ENCODE measurements around the gene REV3L.

REV3L gene

DNA sequence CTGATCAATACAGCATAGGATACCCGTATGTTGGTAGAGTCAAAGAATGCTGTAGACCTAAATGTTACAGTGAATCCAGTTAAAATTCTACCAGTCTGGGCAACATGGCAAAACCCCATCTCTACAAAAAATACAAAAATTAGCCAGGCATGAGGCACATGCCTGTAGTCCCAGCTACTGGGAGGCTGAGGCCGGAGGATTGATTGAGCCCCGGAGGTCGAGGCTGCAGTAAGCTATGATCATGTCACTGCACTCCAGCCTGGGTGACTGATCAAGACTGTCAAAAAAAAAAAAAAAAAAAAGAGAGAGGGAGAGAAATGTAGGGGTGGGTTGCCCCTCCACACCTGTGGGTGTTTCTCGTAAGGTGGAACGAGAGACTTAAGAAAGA, 228.2 kb downstream of the REV3L start:
- DNase-seq: no peak

DNA sequence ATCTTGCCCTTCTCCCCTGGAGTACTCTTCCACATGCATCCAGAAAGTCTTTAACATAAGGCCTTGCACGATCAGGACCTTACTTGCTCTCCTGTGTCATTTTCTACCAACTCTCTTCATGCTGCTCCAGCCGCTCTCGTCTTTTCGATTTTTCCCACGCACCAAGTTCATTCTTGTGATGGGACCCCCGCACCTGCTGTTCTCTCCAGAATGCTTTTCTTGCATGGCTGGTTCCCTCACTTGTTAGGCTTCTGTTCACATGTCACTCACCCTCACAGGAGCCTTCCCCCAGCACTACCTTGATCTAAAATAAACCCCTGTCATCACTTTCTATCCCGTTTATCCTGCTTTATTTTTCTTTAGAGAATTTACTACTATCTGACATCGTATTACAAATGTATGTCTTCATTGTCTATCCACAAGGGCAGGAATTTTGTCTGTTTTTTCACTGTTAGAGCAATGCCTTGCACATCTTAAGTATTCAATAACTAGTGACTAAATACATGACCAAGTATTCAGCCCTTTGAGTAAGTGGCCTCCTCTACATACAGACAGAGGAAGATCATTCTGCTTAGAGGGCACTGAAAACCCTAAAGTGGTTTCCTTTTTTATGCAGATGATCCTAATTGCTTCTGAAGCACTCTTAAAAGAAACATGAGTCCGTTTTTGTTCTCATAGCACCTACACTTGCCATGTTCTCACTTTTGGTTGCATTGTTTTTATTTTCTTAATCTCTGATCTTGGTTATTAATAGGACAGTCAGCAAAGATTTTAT, 228.8 kb downstream of the REV3L start:
- DNase-seq: no peak

DNA sequence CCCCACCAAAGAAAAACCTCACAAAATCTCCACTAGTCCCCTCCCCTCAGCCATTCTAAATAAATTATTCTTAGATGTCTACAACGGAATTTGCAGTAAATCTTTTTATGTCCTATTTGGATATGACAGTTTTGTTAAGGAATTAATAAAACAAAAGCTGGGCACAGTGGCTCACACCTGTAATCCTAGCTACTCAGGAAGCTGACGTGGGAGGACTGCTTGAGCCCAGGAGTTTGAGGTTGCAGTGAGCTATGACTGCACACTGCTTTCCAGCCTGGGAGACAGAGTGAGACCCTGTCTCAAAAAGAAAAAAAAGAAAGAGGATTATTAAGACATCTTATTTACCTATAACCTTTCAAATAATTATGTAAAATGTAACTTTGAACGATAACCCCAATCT, 230.3 kb downstream of the REV3L start:
- no peak for DNase-seq

DNA sequence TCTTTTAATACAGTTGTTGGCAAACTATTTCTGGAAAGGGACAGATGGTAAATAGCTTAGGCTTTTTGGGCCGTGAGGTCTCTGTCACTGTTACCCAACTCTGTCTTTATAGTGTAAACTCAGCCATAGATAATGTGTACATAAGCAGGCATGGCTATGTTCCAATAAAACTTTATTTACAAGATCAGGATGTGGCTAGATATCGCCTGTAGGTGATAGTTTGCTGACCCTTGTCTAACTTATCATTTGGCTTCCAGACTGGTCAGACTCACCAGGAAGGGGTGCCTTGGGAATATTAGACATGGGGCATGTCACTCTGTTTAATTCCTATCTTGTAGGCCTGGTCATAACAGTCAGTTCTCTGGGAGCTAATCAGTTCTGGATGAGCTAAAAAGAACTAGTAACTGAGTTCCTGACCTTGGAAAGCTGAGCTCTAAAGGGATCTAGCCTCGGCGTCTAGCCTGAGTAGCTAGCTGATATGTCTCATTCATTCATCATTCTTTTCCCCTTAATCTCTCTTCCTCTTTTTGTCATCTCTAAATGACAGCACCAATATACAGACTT, 232.1 kb downstream of the REV3L start:
- DNase-seq: no peak

Measured in EL (cell line).